GM23338 (cell line): ENCODE data around the gene DIABLO.
"Not testable (repeated sequence)": the region's sequence is repeated elsewhere in the genome, so short reads cannot be mapped to it uniquely, and the experiment has no call there.

Source experiments
- CREB1 ChIP-seq: fragments of 250-450 bp; sonication (Bioruptor Pico); IDR thresholded peaks from 2 replicates; pipeline ENCODE4 v1.5.0; 2020; ENCODE audit warnings: low read depth, mild to moderate bottlenecking, moderate library complexity
- EZH2 ChIP-seq: fragments of 200-600 bp; sonication (generic); IDR thresholded peaks from one replicate; pipeline ENCODE4 v1.8.0; 2017; ENCODE audit warnings: antibody characterized with exemption, mild to moderate bottlenecking, low read depth; ENCODE audit not compliant: unreplicated experiment
- EZH2phosphoT487 ChIP-seq: fragments of 200-600 bp; sonication (generic); IDR thresholded peaks from one replicate; pipeline ENCODE4 v1.8.1; 2018; ENCODE audit warnings: antibody characterized with exemption; ENCODE audit not compliant: unreplicated experiment
- JUNB ChIP-seq: IDR thresholded peaks from one replicate; pipeline ENCODE4 v1.6.1; 2016; ENCODE audit warnings: antibody characterized with exemption; ENCODE audit not compliant: unreplicated experiment
- NANOG ChIP-seq: IDR thresholded peaks from 2 replicates; pipeline ENCODE4 v1.6.1; 2016; ENCODE audit warnings: antibody characterized with exemption, borderline replicate concordance
- POLR2AphosphoS5 ChIP-seq: IDR thresholded peaks from 2 replicates; pipeline ENCODE4 v1.6.1; 2016; ENCODE audit warnings: antibody characterized with exemption, low read depth
- TF ChIP-seq, protein P1 (sequence below), 2 experiments: fragments of 200-600 bp in 1 of 2; sonication (generic) in 1 of 2; conservative IDR thresholded peaks; 2 replicates each; pipeline versions ENCODE4 v1.5.1 to v1.6.1; 2016 to 2017; ENCODE audit warnings: antibody characterized with exemption in 2 of 2, low read depth in 2 of 2, mild to moderate bottlenecking in 2 of 2, moderate library complexity in 1 of 2
- TF ChIP-seq, protein P2 (sequence below): IDR thresholded peaks from one replicate; pipeline ENCODE4 v1.6.1; 2018; ENCODE audit warnings: antibody characterized with exemption; ENCODE audit not compliant: unreplicated experiment
- TF ChIP-seq, protein P3 (sequence below): IDR thresholded peaks from 2 replicates; pipeline ENCODE4 v1.6.1; 2016; ENCODE audit warnings: antibody characterized with exemption
- TF ChIP-seq, protein P4 (sequence below): fragments of 250-450 bp; sonication (Bioruptor Pico); IDR thresholded peaks from 2 replicates; pipeline ENCODE4 v1.5.0; 2020; ENCODE audit warnings: mild to moderate bottlenecking, moderate library complexity

DNA sequence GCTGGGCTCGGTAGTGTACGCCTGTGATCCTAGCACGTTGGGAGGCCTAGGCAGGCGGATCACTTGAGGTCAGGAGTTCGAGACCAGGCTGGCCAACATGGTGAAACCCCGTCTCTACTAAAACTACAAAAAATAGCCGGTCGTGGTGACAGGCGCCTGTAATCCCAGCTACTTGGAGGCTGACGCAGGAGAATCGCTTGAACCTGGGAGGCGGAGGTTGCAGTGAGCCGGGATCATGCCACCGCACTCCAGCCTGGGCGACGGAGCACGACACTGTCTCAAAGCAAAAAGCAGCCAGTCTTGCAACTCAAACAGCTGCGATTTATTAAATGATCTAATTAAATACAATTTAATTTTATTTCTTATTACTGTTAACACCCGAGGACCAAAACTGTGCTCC is 23.0 kb downstream of the DIABLO start:
- TF ChIP-seq EZH2phosphoT487; EZH2; JUNB; POLR2AphosphoS5; CREB1 (CRISPR knock-in tag); NANOG: not testable (repeated sequence)
- TF ChIP-seq, protein P1, sequence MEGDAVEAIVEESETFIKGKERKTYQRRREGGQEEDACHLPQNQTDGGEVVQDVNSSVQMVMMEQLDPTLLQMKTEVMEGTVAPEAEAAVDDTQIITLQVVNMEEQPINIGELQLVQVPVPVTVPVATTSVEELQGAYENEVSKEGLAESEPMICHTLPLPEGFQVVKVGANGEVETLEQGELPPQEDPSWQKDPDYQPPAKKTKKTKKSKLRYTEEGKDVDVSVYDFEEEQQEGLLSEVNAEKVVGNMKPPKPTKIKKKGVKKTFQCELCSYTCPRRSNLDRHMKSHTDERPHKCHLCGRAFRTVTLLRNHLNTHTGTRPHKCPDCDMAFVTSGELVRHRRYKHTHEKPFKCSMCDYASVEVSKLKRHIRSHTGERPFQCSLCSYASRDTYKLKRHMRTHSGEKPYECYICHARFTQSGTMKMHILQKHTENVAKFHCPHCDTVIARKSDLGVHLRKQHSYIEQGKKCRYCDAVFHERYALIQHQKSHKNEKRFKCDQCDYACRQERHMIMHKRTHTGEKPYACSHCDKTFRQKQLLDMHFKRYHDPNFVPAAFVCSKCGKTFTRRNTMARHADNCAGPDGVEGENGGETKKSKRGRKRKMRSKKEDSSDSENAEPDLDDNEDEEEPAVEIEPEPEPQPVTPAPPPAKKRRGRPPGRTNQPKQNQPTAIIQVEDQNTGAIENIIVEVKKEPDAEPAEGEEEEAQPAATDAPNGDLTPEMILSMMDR (conservative IDR thresholded peaks at IDR 0.05; ENCODE audit: low read depth in 2 of 2), result not testable (repeated sequence)
- TF ChIP-seq, protein P2, sequence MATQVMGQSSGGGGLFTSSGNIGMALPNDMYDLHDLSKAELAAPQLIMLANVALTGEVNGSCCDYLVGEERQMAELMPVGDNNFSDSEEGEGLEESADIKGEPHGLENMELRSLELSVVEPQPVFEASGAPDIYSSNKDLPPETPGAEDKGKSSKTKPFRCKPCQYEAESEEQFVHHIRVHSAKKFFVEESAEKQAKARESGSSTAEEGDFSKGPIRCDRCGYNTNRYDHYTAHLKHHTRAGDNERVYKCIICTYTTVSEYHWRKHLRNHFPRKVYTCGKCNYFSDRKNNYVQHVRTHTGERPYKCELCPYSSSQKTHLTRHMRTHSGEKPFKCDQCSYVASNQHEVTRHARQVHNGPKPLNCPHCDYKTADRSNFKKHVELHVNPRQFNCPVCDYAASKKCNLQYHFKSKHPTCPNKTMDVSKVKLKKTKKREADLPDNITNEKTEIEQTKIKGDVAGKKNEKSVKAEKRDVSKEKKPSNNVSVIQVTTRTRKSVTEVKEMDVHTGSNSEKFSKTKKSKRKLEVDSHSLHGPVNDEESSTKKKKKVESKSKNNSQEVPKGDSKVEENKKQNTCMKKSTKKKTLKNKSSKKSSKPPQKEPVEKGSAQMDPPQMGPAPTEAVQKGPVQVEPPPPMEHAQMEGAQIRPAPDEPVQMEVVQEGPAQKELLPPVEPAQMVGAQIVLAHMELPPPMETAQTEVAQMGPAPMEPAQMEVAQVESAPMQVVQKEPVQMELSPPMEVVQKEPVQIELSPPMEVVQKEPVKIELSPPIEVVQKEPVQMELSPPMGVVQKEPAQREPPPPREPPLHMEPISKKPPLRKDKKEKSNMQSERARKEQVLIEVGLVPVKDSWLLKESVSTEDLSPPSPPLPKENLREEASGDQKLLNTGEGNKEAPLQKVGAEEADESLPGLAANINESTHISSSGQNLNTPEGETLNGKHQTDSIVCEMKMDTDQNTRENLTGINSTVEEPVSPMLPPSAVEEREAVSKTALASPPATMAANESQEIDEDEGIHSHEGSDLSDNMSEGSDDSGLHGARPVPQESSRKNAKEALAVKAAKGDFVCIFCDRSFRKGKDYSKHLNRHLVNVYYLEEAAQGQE, result not testable (repeated sequence)
- TF ChIP-seq, protein P3, sequence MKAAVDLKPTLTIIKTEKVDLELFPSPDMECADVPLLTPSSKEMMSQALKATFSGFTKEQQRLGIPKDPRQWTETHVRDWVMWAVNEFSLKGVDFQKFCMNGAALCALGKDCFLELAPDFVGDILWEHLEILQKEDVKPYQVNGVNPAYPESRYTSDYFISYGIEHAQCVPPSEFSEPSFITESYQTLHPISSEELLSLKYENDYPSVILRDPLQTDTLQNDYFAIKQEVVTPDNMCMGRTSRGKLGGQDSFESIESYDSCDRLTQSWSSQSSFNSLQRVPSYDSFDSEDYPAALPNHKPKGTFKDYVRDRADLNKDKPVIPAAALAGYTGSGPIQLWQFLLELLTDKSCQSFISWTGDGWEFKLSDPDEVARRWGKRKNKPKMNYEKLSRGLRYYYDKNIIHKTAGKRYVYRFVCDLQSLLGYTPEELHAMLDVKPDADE, result not testable (repeated sequence)
- TF ChIP-seq, protein P4, sequence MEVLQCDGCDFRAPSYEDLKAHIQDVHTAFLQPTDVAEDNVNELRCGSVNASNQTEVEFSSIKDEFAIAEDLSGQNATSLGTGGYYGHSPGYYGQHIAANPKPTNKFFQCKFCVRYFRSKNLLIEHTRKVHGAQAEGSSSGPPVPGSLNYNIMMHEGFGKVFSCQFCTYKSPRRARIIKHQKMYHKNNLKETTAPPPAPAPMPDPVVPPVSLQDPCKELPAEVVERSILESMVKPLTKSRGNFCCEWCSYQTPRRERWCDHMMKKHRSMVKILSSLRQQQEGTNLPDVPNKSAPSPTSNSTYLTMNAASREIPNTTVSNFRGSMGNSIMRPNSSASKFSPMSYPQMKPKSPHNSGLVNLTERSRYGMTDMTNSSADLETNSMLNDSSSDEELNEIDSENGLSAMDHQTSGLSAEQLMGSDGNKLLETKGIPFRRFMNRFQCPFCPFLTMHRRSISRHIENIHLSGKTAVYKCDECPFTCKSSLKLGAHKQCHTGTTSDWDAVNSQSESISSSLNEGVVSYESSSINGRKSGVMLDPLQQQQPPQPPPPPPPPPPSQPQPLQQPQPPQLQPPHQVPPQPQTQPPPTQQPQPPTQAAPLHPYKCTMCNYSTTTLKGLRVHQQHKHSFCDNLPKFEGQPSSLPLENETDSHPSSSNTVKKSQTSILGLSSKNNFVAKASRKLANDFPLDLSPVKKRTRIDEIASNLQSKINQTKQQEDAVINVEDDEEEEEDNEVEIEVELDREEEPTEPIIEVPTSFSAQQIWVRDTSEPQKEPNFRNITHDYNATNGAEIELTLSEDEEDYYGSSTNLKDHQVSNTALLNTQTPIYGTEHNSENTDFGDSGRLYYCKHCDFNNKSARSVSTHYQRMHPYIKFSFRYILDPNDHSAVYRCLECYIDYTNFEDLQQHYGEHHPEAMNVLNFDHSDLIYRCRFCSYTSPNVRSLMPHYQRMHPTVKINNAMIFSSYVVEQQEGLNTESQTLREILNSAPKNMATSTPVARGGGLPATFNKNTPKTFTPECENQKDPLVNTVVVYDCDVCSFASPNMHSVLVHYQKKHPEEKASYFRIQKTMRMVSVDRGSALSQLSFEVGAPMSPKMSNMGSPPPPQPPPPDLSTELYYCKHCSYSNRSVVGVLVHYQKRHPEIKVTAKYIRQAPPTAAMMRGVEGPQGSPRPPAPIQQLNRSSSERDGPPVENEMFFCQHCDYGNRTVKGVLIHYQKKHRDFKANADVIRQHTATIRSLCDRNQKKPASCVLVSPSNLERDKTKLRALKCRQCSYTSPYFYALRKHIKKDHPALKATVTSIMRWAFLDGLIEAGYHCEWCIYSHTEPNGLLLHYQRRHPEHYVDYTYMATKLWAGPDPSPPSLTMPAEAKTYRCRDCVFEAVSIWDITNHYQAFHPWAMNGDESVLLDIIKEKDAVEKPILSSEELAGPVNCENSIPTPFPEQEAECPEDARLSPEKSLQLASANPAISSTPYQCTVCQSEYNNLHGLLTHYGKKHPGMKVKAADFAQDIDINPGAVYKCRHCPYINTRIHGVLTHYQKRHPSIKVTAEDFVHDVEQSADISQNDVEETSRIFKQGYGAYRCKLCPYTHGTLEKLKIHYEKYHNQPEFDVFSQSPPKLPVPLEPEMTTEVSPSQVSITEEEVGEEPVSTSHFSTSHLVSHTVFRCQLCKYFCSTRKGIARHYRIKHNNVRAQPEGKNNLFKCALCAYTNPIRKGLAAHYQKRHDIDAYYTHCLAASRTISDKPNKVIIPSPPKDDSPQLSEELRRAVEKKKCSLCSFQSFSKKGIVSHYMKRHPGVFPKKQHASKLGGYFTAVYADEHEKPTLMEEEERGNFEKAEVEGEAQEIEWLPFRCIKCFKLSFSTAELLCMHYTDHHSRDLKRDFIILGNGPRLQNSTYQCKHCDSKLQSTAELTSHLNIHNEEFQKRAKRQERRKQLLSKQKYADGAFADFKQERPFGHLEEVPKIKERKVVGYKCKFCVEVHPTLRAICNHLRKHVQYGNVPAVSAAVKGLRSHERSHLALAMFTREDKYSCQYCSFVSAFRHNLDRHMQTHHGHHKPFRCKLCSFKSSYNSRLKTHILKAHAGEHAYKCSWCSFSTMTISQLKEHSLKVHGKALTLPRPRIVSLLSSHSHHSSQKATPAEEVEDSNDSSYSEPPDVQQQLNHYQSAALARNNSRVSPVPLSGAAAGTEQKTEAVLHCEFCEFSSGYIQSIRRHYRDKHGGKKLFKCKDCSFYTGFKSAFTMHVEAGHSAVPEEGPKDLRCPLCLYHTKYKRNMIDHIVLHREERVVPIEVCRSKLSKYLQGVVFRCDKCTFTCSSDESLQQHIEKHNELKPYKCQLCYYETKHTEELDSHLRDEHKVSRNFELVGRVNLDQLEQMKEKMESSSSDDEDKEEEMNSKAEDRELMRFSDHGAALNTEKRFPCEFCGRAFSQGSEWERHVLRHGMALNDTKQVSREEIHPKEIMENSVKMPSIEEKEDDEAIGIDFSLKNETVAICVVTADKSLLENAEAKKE (CRISPR knock-in tag), result not testable (repeated sequence)
